GM12878 (cell line): ENCODE measurements around the gene LRP1. TPM values are rescaled to one million over a fixed set of nuclear protein-coding genes. Genes with fewer than 3 reads are reported as not detected.

Experiments
- ATAC-seq: fragments of 200-7000 bp; cut with Tn5 transposase; 3 replicates; pipeline ENCODE4 v1.9.1; 2020; ENCODE audit warnings: mild to moderate bottlenecking, moderate library complexity
- BruUV-seq: library from RNA; stranded (reverse); fragments of 400-500 nt; replicated peaks from 2 replicates; lab custom pipeline; 2021; lab: Mats Ljungman, UMichigan
- CTCF ChIA-PET: fragments of 300-600 bp; sonication (Branson Sonifier 250); formaldehyde crosslinking; extraction: SDS; loops from one replicate; lab custom pipeline; 2021; ENCODE audit warnings: inconsistent platforms; lab: Yijun Ruan, JAX
- POLR2A ChIA-PET: fragments of 350-600 bp; formaldehyde crosslinking; extraction: SDS; loops from one replicate; lab custom pipeline; 2021; ENCODE audit warnings: inconsistent platforms; lab: Charles Lee
- RAD21 ChIA-PET: fragments of 300-600 bp; sonication (Branson Sonifier 250); formaldehyde crosslinking; loops from one replicate; lab custom pipeline; 2023; ENCODE audit warnings: antibody characterized with exemption; ENCODE audit not compliant: unreplicated experiment; lab: Charles Lee
- SMC1A ChIA-PET: fragments of 300-600 bp; sonication (Branson Sonifier 250); formaldehyde crosslinking; loops from one replicate; lab custom pipeline; 2023; ENCODE audit not compliant: unreplicated experiment, uncharacterized antibody; lab: Charles Lee
- DNase-seq: peaks from one replicate; pipeline ENCODE4 v3.0.0-alpha.2; 2011; ENCODE audit warnings: low read depth, low spot score
- FAIRE-seq: peaks from 3 replicates; lab custom pipeline; 2011; peaks lifted over from hg19 to GRCh38; lab: Jason Lieb, UNC
- H2AFZ ChIP-seq: 2 replicates; pipeline ENCODE4 v1.6.0; 2011; ENCODE audit warnings: low read depth, low read length, control low read depth; ENCODE audit not compliant: control insufficient read depth
- H3K27ac ChIP-seq: 2 replicates; pipeline ENCODE4 v1.5.1; 2011; ENCODE audit warnings: control low read depth; ENCODE audit not compliant: control insufficient read depth, insufficient read depth
- H3K27me3 ChIP-seq, 2 experiments: replicated peaks in 1 of 2; 2 replicates each; pipeline versions ENCODE4 v1.6.0 to v1.6.1; 2011; ENCODE audit warnings: low read length in 1 of 2; ENCODE audit not compliant: control insufficient read depth in 2 of 2, insufficient read depth in 2 of 2
- H3K36me3 ChIP-seq, 2 experiments: 2 replicates each; pipeline ENCODE4 v1.5.1; 2011; ENCODE audit warnings: low read length in 1 of 2; ENCODE audit not compliant: control insufficient read depth in 2 of 2, insufficient read depth in 2 of 2
- H3K4me1 ChIP-seq: 2 replicates; pipeline ENCODE4 v1.6.1; 2011; ENCODE audit warnings: mild to moderate bottlenecking, low read length, moderate library complexity, mixed read lengths; ENCODE audit not compliant: control insufficient read depth, insufficient read depth
- H3K4me2 ChIP-seq: 2 replicates; pipeline ENCODE4 v1.6.0; 2011; ENCODE audit warnings: control low read depth; ENCODE audit not compliant: control insufficient read depth, insufficient read depth
- H3K4me3 ChIP-seq: fragments of 200-600 bp; sonication (generic); 2 replicates; pipeline ENCODE4 v1.5.1; 2016
- H3K79me2 ChIP-seq: 2 replicates; pipeline ENCODE4 v1.6.0; 2011; ENCODE audit warnings: low read length; ENCODE audit not compliant: control insufficient read depth, insufficient read depth
- H3K9ac ChIP-seq: 2 replicates; pipeline ENCODE4 v1.8.0; 2011; ENCODE audit warnings: low read length, control low read depth, mixed read lengths; ENCODE audit not compliant: control insufficient read depth, insufficient read depth
- H3K9me3 ChIP-seq: replicated peaks from 3 replicates; pipeline ENCODE4 v1.5.1; 2011; ENCODE audit warnings: mild to moderate bottlenecking, low read length; ENCODE audit not compliant: control insufficient read depth, insufficient read depth
- H4K20me1 ChIP-seq: 2 replicates; pipeline ENCODE4 v1.6.0; 2011; ENCODE audit not compliant: control insufficient read depth, insufficient read depth
- ASH2L ChIP-seq: fragments of 300-600, 200-600 bp; sonication (generic); IDR thresholded peaks from 2 replicates; pipeline ENCODE4 v1.6.1; 2017; ENCODE audit warnings: low read depth, mild to moderate bottlenecking, borderline replicate concordance
- BCL11A ChIP-seq: IDR thresholded peaks from 2 replicates; pipeline ENCODE4 v1.6.1; 2011; ENCODE audit warnings: low read depth, low read length
- CHD1 ChIP-seq: IDR thresholded peaks from 2 replicates; pipeline ENCODE4 v1.6.1; 2012; ENCODE audit warnings: low read depth, low read length, improper control_type of control experiment
- GABPA ChIP-seq: IDR thresholded peaks from 2 replicates; pipeline ENCODE4 v1.6.1; 2014; ENCODE audit warnings: antibody characterized with exemption, low read depth, mild to moderate bottlenecking, inconsistent platforms
- HDAC2 ChIP-seq: fragments of 200-600 bp; sonication (generic); IDR thresholded peaks from 2 replicates; pipeline ENCODE4 v1.6.1; 2017
- IKZF1 ChIP-seq: fragments of 450-650 bp; conservative IDR thresholded peaks from 2 replicates; pipeline ENCODE4 v1.6.1; 2017; ENCODE audit warnings: antibody characterized with exemption, mild to moderate bottlenecking
- JUNB ChIP-seq: IDR thresholded peaks from 2 replicates; pipeline ENCODE4 v1.6.1; 2016; ENCODE audit warnings: antibody characterized with exemption, mild to moderate bottlenecking
- JUND ChIP-seq: IDR thresholded peaks from 2 replicates; pipeline ENCODE4 v1.6.1; 2012; ENCODE audit warnings: low read depth, mild to moderate bottlenecking, low read length, improper control_type of control experiment, moderate library complexity
- MYB ChIP-seq: fragments of 150-350 bp; IDR thresholded peaks from 2 replicates; pipeline ENCODE4 v1.6.1; 2014; ENCODE audit warnings: mild to moderate bottlenecking, low read depth, low read length, borderline replicate concordance
- PKNOX1 ChIP-seq: fragments of 450-650 bp; IDR thresholded peaks from 2 replicates; pipeline ENCODE4 v1.6.1; 2016; ENCODE audit warnings: mild to moderate bottlenecking
- POLR2A ChIP-seq: IDR thresholded peaks from 2 replicates; pipeline ENCODE4 v1.6.1; 2011; ENCODE audit warnings: low read depth, mild to moderate bottlenecking, low read length
- POU2F2 ChIP-seq: IDR thresholded peaks from 3 replicates; pipeline ENCODE4 v1.6.1; 2011; ENCODE audit warnings: low read depth, mild to moderate bottlenecking, low read length, borderline replicate concordance
- RAD21 ChIP-seq: IDR thresholded peaks from 2 replicates; pipeline ENCODE4 v1.6.1; 2011; ENCODE audit warnings: mild to moderate bottlenecking, low read depth, low read length, moderate library complexity; ENCODE audit not compliant: insufficient read depth
- RFX5 ChIP-seq: IDR thresholded peaks from 2 replicates; pipeline ENCODE4 v1.6.1; 2011; ENCODE audit warnings: low read depth, low read length, improper control_type of control experiment
- SMC3 ChIP-seq: IDR thresholded peaks from 2 replicates; pipeline ENCODE4 v1.6.1; 2011; ENCODE audit warnings: low read length, improper control_type of control experiment, borderline replicate concordance
- SREBF1 ChIP-seq: IDR thresholded peaks from 2 replicates; pipeline ENCODE4 v1.6.1; 2012; ENCODE audit warnings: mild to moderate bottlenecking, low read length
- TCF12 ChIP-seq: IDR thresholded peaks from 2 replicates; pipeline ENCODE4 v1.6.1; 2011; ENCODE audit warnings: low read depth, mild to moderate bottlenecking, low read length
- WGBS: methylation state at CpG from one replicate; pipeline ENCODE4 v1.1.6; 2016; ENCODE audit warnings: low lambda C conversion rate; ENCODE audit not compliant: insufficient replicate concordance, insufficient coverage; ENCODE audit errors: missing lambda C conversion rate; 5-methylcytosine and 5-hydroxymethylcytosine counted together
- in situ Hi-C: fragments of 300-500 bp; cut with MboI; formaldehyde crosslinking; loops from 9 replicates; pipeline ENCODE4 v1.14.3; 2018; ENCODE audit warnings: mixed read lengths
- intact Hi-C: fragments of 100-400 bp; cut with micrococcal nuclease; formaldehyde crosslinking; loops from one replicate; pipeline ENCODE4 v1.14.2; 2022; ENCODE audit not compliant: unreplicated experiment
- polyA plus RNA-seq, 11 experiments: library from polyadenylated mRNA; depleted of rRNA in 4 of 11; unstranded in 6 of 11; stranded (reverse) in 5 of 11; fragments of >200 nt; fragmentation: Nextera tagmentation in 4 of 11; fragmentation: Illumina TruSeq in 1 of 11; extraction: Ambion mirVana in 4 of 11; extraction: Trizol in 1 of 11; gene quantifications; 1 replicate in 1 of 11; 2 replicates in 10 of 11; pipeline versions ENCODE4 v1.2.1 to v1.2.3, GENCODE V29; 2011 to 2016; ENCODE audit warnings: inconsistent platforms in 2 of 11, missing spikeins in 2 of 11, low read depth in 1 of 11
- total RNA-seq, 4 experiments: library from RNA; depleted of rRNA in 3 of 4; stranded (reverse); fragments of >200 nt in 3 of 4; fragmentation: Illumina TruSeq in 1 of 4; extraction: Trizol in 1 of 4; gene quantifications; 2 replicates each; pipeline versions ENCODE4 v1.2.1 to v1.2.3, GENCODE V29; 2013 to 2021
- TF ChIP-seq, protein P1 (sequence below): IDR thresholded peaks from 2 replicates; pipeline ENCODE4 v1.6.1; 2012; ENCODE audit warnings: improper control_type of control experiment, low read depth, low read length; ENCODE audit not compliant: insufficient replicate concordance

The LRP1 gene
- total and polyA plus RNA-seq, 10 of the 15 experiments (the other 5 are each of a cell fraction or from before 2014, with no cell fraction given) = under 0.01 to 1.1 (median 0.20) TPM; not detected in 2

DNA sequence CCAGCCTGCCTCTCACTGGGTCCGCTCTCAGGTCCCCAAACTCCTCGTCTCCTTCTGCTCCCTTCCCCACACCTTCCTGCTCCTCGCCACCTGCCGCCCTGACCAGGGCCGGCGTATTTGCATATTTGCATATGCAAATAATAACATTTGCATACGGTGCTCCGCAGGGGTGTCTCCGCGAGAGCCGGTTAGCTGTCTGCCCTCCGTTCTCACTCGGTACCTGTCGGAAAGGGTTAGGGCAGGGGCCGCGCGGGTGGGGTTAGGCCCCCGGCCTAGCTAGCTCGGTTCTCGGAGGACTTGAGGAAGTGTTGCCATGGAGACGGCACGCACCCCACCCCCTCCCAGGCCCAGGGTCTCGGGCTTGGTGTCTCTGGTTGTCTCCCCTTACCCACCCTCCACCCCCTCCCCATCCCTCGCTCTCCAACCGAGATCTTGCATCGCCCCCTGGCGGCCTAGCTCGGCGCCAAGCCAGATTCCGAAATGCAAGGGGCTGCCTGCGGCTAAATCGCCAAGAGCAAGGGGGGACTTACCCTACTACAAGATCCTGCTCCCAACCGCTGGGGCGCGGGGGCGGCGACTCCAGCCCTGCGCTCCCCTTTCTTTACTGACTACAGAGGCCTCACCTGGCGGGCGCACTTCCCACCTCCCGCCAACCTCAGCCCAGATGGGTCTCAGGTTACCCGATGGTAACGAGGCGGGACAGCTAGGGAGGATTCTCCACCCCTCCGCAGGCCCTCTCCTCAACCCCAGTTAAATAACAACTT is 114.6 kb downstream of the LRP1 start:
- H3K27me3 ChIP-seq = peaks cover 5 to 6% of the 10 kb centered on the region in 2 experiments; a peak in 3 of 4 replicates
- no TSS peak for BruUV-seq
- H3K27ac ChIP-seq = no peak overlapping the region
- TF ChIP-seq HDAC2 (no peak), RFX5 (no peak), CHD1 (no peak), RAD21 (peak; percentile 51), POLR2A (0 out of 2 replicates have a peak, but pooled peaks have one; percentile 13), JUNB (no peak), ASH2L (peak; percentile 97; the same call in 1 of the 2 replicates), GABPA (no peak), JUND (no peak), BCL11A (no peak), IKZF1 (0 out of 2 replicates have a peak, but pooled peaks have one; percentile 27), SMC3 (peak; percentile 13; the same call in 1 of the 2 replicates), PKNOX1 (0 out of 2 replicates have a peak, but pooled peaks have one; percentile 13), MYB (peak; percentile 63; the same call in 1 of the 2 replicates), POU2F2 (peak; percentile 100), TCF12 (0 out of 2 replicates have a peak, but pooled peaks have one; percentile 18), SREBF1 (peak; percentile 39; the same call in 1 of the 2 replicates)
- TF ChIP-seq, protein P1, sequence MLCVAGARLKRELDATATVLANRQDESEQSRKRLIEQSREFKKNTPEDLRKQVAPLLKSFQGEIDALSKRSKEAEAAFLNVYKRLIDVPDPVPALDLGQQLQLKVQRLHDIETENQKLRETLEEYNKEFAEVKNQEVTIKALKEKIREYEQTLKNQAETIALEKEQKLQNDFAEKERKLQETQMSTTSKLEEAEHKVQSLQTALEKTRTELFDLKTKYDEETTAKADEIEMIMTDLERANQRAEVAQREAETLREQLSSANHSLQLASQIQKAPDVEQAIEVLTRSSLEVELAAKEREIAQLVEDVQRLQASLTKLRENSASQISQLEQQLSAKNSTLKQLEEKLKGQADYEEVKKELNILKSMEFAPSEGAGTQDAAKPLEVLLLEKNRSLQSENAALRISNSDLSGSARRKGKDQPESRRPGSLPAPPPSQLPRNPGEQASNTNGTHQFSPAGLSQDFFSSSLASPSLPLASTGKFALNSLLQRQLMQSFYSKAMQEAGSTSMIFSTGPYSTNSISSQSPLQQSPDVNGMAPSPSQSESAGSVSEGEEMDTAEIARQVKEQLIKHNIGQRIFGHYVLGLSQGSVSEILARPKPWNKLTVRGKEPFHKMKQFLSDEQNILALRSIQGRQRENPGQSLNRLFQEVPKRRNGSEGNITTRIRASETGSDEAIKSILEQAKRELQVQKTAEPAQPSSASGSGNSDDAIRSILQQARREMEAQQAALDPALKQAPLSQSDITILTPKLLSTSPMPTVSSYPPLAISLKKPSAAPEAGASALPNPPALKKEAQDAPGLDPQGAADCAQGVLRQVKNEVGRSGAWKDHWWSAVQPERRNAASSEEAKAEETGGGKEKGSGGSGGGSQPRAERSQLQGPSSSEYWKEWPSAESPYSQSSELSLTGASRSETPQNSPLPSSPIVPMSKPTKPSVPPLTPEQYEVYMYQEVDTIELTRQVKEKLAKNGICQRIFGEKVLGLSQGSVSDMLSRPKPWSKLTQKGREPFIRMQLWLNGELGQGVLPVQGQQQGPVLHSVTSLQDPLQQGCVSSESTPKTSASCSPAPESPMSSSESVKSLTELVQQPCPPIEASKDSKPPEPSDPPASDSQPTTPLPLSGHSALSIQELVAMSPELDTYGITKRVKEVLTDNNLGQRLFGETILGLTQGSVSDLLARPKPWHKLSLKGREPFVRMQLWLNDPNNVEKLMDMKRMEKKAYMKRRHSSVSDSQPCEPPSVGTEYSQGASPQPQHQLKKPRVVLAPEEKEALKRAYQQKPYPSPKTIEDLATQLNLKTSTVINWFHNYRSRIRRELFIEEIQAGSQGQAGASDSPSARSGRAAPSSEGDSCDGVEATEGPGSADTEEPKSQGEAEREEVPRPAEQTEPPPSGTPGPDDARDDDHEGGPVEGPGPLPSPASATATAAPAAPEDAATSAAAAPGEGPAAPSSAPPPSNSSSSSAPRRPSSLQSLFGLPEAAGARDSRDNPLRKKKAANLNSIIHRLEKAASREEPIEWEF = peak; percentile 5

More for the DNA sequence above, 114.6 kb downstream of the LRP1 start:
- ChIA-PET RAD21 (interaction anchor here (0.6 to 14.4 kb wide), 19 partner anchors 10 to 596 kb away, joined by 3 to 85 read pairs (median 3); partner anchors contain the start of genes GLI1, INHBE, NXPH4 and SHMT2), CTCF (interaction anchor here (0.7 to 10.7 kb wide), 37 partner anchors 9 to 476 kb away, joined by 3 to 271 read pairs (median 5); partner anchors contain the start of genes INHBC, INHBE, LRP1 and SHMT2), SMC1A (interaction anchor here (1.0 to 8.1 kb wide), 7 partner anchors 13 to 217 kb away, joined by 3 to 55 read pairs (median 4); partner anchors contain the start of genes INHBE and SHMT2), POLR2A (interaction anchor here (1.0 to 1.8 kb wide), 3 partner anchors 13 to 210 kb away, joined by 4 to 12 read pairs (median 5); partner anchors contain the start of gene SHMT2)
- Histone ChIP-seq H3K79me2 (no peaks in the 10 kb centered on the region), H3K9me3 (no peaks in the 10 kb centered on the region), H4K20me1 (peaks cover 2% of the 10 kb centered on the region; the same call in 1 of the 2 replicates), H3K9ac (peak overlapping the region; percentile 46; the same call in 1 of the 2 replicates), H3K4me3 (peak overlapping the region; percentile 61; the same call in 1 of the 2 replicates), H3K4me1 (peaks cover 47% of the 10 kb centered on the region), H2AFZ (no peak overlapping the region; the same call in 1 of the 2 replicates), H3K36me3 (no peaks in the 10 kb centered on the region), H3K4me2 (peak overlapping the region; percentile 88)
- ATAC-seq (peak; percentile 52), FAIRE-seq (peak; percentile 35), DNase-seq (no peak)
- intact Hi-C loops (loop anchor here (1.0 to 5.0 kb wide), 3 partner anchors 30 to 121 kb away; no protein-coding TSS in a partner anchor), in situ Hi-C loops (no loop called here)
- WGBS = 3% methylated on average over 44 of the region's 45 CpGs
